GM12873 (cell line): Measurements from ENCODE around the gene PLG.
A peak's percentile ranks its signal among the peaks of the same experiment; 100 is the strongest.

Source experiments
- CTCF ChIP-seq: IDR thresholded peaks from 2 replicates; pipeline ENCODE4 v1.5.1; 2012; ENCODE audit warnings: low read depth, mild to moderate bottlenecking, moderate library complexity, low read length, control low read depth; ENCODE audit not compliant: insufficient read depth; ENCODE audit errors: missing control alignments

Gene PLG

GRCh38 chr6:160737934-160738333 is 35.9 kb downstream of the PLG start:
- TF ChIP-seq CTCF = no peak

GRCh38 chr6:160739955-160740354 is 37.9 kb downstream of the PLG start:
- no peak for TF ChIP-seq CTCF

GRCh38 chr6:160742090-160742489 is 40.0 kb downstream of the PLG start:
- TF ChIP-seq CTCF = no peak

GRCh38 chr6:160750276-160750689 is 48.2 kb downstream of the PLG start:
- peak; percentile 88 for TF ChIP-seq CTCF

- TF ChIP-seq CTCF = no peak
These were observed 53.1 kb downstream of the PLG start for GRCh38 chr6:160755165-160755564.

- no peak for TF ChIP-seq CTCF
These were observed 54.0 kb downstream of the PLG start for GRCh38 chr6:160756021-160756420.

- no peak for TF ChIP-seq CTCF
These were observed 54.8 kb downstream of the PLG start for GRCh38 chr6:160756871-160757270.
